22Rv1 (cell line): ENCODE data around the gene KLF18.

Source experiments
- ZFX ChIP-seq: fragments of 450-650 bp; IDR thresholded peaks from 2 replicates; pipeline ENCODE4 v1.6.1; 2017; ENCODE audit warnings: antibody characterized with exemption, borderline replicate concordance
- TF ChIP-seq, protein P1 (sequence below): fragments of 450-650 bp; IDR thresholded peaks from 2 replicates; pipeline ENCODE4 v1.5.1; 2017; ENCODE audit warnings: mild to moderate bottlenecking

DNA sequence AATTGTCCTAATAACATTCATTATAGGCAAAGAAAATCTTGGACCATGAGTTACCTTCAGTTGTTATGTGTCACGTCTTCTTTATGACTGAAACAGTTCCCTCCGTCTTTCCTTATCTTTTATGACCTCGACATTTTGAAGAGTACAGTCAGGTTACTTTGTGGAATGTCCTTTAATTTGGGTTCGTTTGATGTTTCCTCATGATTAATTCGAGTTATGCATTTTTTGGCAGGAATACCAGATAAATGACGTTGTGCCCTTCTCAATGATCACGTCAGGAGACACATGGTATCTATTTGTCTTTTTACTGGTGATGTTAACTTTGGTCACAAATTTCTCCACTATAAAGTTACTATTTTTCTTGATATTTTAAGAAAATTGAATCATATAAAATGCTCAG lies 40.1 kb downstream of the KLF18 start:
- TF ChIP-seq, protein P1, sequence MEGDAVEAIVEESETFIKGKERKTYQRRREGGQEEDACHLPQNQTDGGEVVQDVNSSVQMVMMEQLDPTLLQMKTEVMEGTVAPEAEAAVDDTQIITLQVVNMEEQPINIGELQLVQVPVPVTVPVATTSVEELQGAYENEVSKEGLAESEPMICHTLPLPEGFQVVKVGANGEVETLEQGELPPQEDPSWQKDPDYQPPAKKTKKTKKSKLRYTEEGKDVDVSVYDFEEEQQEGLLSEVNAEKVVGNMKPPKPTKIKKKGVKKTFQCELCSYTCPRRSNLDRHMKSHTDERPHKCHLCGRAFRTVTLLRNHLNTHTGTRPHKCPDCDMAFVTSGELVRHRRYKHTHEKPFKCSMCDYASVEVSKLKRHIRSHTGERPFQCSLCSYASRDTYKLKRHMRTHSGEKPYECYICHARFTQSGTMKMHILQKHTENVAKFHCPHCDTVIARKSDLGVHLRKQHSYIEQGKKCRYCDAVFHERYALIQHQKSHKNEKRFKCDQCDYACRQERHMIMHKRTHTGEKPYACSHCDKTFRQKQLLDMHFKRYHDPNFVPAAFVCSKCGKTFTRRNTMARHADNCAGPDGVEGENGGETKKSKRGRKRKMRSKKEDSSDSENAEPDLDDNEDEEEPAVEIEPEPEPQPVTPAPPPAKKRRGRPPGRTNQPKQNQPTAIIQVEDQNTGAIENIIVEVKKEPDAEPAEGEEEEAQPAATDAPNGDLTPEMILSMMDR: no peak
- TF ChIP-seq ZFX: no peak
